Liver (tissue), 3 donors: Measurements from ENCODE around the gene KIF5A.

ENCODE experiments used
- ATF3 ChIP-seq: IDR thresholded peaks from 2 replicates; pipeline ENCODE4 v1.6.1; 2016; ENCODE audit warnings: antibody characterized with exemption
- CTCF ChIP-seq: fragments of 150-350 bp; IDR thresholded peaks from 2 replicates; pipeline ENCODE4 v1.5.1; 2017; ENCODE audit warnings: improper control_type of control experiment, low read depth, low read length; ENCODE audit not compliant: missing input control
- EGR1 ChIP-seq, 2 donors: IDR thresholded peaks; 2 replicates each; pipeline ENCODE4 v1.6.1; 2016 to 2018; ENCODE audit warnings: antibody characterized with exemption in 2 of 2, low read depth in 2 of 2
- FOXA1 ChIP-seq: IDR thresholded peaks from 2 replicates; pipeline ENCODE4 v1.6.1; 2016; ENCODE audit warnings: antibody characterized with exemption
- HNF4A ChIP-seq, 2 donors: conservative IDR thresholded peaks; 2 replicates each; pipeline ENCODE4 v1.6.1; 2016; ENCODE audit warnings: antibody characterized with exemption in 2 of 2, mild to moderate bottlenecking in 2 of 2
- JUND ChIP-seq, 2 donors: IDR thresholded peaks; 2 replicates each; pipeline ENCODE4 v1.6.1; 2016; ENCODE audit warnings: antibody characterized with exemption in 2 of 2
- MAX ChIP-seq: IDR thresholded peaks from 2 replicates; pipeline ENCODE4 v1.6.1; 2016; ENCODE audit warnings: antibody characterized with exemption
- NR2F2 ChIP-seq: IDR thresholded peaks from 2 replicates; pipeline ENCODE4 v1.6.1; 2016; ENCODE audit warnings: antibody characterized with exemption
- RAD21 ChIP-seq, 2 donors: IDR thresholded peaks; 2 replicates each; pipeline ENCODE4 v1.6.1; 2016; ENCODE audit warnings: antibody characterized with exemption in 2 of 2, mild to moderate bottlenecking in 2 of 2
- REST ChIP-seq: IDR thresholded peaks from 2 replicates; pipeline ENCODE4 v1.6.1; 2016; ENCODE audit warnings: antibody characterized with exemption, mild to moderate bottlenecking
- SP1 ChIP-seq: IDR thresholded peaks from 2 replicates; pipeline ENCODE4 v1.6.1; 2018; ENCODE audit warnings: antibody characterized with exemption, mild to moderate bottlenecking
- TAF1 ChIP-seq: conservative IDR thresholded peaks from 2 replicates; pipeline ENCODE4 v1.6.1; 2016; ENCODE audit warnings: antibody characterized with exemption, mild to moderate bottlenecking
- YY1 ChIP-seq: IDR thresholded peaks from 2 replicates; pipeline ENCODE4 v1.6.1; 2016; ENCODE audit warnings: antibody characterized with exemption, mild to moderate bottlenecking
- donor health status: healthy.
- donor health status: healthy.

GRCh38 chr12:57549203-57549908 is 488 bp upstream of the KIF5A start:
- TF ChIP-seq CTCF (no peak), JUND (IDR thresholded peaks at IDR 0.05) (no peak), HNF4A (conservative IDR thresholded peaks at IDR 0.05) (no peak), SP1 (no peak), FOXA1 (no peak), YY1 (no peak), TAF1 (no peak), NR2F2 (no peak), RAD21 (IDR thresholded peaks at IDR 0.05) (no peak), REST (no peak), ATF3 (no peak), EGR1 (IDR thresholded peaks at IDR 0.05; ENCODE audit: low read depth in 2 of 2) (no peak), MAX (no peak)
